K562 treated with DMSO at 1 percent for 12 hours (cell line): Measurements from ENCODE around the gene ETV3L. TPM values are rescaled to one million over a fixed set of nuclear protein-coding genes. Genes with fewer than 3 reads are reported as not detected.

Experiments
- total RNA-seq: library from RNA; unstranded; fragments of 300-600 nt; gene quantifications from 2 replicates; pipeline ENCODE4 v1.2.3, GENCODE V29; 2022; ENCODE audit not compliant: insufficient read depth

ETV3L gene
- not detected in 2 replicates for total RNA-seq

DNA sequence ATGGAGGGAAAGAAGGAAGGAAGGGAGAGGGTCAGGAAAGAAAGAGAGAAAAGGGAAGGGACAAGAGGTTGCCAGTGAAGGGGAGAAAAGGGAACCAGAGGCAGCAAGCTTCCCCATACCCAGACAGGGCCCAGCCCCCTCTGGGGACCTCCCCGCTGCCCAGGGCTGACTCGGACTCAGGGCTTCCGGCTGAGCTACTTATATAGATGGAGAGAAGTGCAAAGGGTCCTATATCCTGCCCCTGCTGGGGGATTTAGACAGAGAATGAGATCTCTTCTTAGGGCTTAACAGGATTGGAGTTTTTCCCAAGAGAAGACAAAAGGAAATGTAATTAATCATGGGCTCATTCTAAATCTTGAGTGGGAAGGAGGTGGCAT, at the start of gene ETV3L:
Gene ETV3L (minus strand): TSS at position 176 of the 377 bp plus-strand sequence. CDS start 285 bp downstream, outside the sequence.

DNA sequence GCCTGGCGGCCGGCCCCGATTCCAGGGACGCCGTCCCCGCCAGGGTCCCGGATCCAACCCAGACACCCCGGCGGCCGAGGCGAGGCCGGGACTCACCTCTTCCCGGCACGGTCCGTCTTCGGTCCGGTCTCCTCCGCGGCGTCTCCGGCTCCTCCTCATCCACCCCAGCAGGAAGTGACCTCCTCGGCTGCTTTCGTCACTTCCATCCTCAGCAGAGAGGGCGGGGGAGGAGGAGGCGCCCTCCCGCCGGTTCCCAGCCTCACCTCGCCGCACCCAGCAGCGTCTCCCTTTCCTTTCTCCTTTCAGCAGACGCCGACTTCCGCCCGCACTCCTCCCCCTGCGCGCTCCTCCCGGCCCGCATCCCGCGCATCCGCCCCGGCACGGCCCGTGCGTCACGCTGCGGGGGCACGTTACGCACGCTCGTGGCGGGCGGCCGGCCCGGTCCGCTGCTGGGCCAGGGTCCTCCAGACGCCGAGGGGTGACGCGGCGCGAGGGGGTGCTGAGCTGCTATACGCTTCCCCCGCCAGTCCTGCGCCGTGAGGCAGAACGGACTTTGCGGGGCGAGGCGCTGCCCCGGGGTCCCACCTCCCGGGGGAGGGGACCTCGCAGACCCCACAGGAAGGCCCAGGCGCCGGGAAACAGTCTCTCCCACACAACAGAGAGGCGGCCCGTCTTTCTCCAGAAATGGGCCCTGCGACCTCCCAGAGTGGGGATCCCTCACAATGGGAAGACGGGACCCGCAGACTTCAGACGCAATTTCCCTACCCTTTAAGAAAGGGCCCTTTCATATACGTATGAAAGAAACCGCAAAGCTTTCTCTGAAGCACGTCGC, 38.8 kb upstream of the ETV3L start, which contains the start of gene ETV3:
Gene ETV3 (minus strand): TSS at position 176 of the 832 bp plus-strand sequence. CDS start 2,043 bp downstream, outside the sequence.

DNA sequence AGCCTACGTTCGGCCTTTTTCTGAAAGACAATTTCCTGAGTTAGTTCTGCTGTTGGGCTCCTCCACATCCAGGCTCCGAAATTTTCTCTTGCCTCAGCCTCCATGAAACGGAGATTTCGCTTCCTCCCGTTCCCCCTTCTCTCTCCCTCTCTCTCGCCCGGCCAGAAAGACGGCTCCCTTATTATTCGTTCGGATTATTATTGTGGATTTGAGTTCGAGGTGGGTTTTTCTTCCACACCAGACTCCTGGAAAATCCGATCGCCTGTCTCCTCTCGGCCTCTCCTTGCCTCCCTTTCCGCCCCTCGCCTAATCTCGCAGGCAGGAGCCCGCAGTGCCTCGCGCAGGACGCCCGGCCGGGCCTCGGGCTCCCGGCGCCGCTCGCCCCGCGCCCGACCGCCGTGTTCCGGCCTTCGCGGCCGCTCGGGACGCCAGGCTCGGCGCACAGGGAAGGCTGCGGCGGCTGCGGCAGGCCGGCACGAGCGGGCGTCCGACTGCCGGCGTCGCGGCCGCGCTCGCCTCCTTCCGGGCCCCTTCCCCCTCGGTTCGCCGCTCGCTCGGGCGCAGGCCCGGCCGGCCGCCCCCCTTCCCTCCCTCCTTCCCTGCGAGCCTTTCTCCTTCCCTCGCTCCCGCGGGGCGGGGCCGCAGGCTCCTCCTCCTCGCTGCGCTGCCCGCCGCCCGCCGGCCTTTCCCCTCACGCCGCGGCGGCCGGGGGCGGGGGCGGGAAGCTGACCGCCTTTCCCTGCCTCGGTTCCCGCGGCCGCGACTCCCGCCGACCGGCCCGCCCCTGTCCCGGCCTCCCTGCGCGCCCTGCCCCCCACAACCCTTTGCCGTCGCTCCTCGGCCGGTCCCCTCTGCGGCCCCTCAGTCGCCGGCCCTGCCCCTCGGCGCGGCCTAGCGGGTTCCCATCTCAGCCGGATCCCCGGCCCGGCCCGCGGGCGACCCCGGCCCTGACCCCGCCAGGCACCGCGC, 54.1 kb downstream of the ETV3L start, which contains the start of gene ARHGEF11:
Gene ARHGEF11 (minus strand): TSS at position 493 of the 969 bp plus-strand sequence. CDS start 1,412 bp downstream, outside the sequence.

Other genes with a start within 250 kb of the ETV3L start
- 0.19 and 0.37 TPM in 2 replicates for gene INSRR, start 240.7 kb downstream of the ETV3L start, total RNA-seq
- 23.1 and 23.3 TPM in 2 replicates for gene NTRK1, start 238.9 kb downstream of the ETV3L start, total RNA-seq
- 1.8 and 2.6 TPM in 2 replicates for gene PEAR1, start 206.1 kb downstream of the ETV3L start, total RNA-seq
- 0.43 TPM in 1 of 2 replicates, not detected in the other for gene LRRC71, start 179.2 kb downstream of the ETV3L start, total RNA-seq
- 8.8 and 24.7 TPM in 2 replicates for gene ARHGEF11, start 54.1 kb downstream of the ETV3L start, total RNA-seq
- gene ETV3, start 38.6 kb upstream of the ETV3L start, total RNA-seq = 3.3 and 14.1 TPM in 2 replicates